ENCODE results near the gene REELD1. TPM values are rescaled to one million over a fixed set of nuclear protein-coding genes. Genes with fewer than 3 reads are reported as not detected.

The REELD1 gene
- total and polyA plus RNA-seq, 9 of the 15 experiments (the other 6 are each of a cell fraction or from before 2014, with no cell fraction given): not detected

DNA sequence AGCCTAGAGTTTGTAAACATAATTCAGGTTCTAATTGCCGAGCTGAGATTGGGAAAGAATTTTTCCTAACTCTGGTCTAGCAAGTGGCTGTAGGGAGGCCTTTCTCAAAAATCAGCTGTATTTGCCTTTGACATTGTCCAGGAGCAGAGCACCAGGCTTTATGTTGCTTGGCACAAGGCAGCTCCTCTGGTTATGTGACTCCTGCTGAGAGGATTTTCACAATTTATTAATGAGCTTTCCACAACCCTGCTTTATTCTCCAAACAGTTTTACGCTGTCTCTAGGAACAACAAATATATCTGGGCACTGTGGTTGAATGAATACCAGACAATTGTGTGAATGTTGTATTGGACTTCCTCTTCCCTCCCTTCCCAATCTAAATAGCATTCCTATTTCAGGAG, 23.9 kb upstream of the REELD1 start:
- TF ChIP-seq, protein P1, sequence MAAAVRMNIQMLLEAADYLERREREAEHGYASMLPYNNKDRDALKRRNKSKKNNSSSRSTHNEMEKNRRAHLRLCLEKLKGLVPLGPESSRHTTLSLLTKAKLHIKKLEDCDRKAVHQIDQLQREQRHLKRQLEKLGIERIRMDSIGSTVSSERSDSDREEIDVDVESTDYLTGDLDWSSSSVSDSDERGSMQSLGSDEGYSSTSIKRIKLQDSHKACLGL (CRISPR knock-in tag; IDR thresholded peaks at IDR 0.05; ENCODE audit: borderline replicate concordance, poor library complexity, severe bottlenecking): no peak
- TF ChIP-seq NCOA2 (IDR thresholded peaks at IDR 0.05; ENCODE audit: partially characterized antibody in 2 of 2) (no peak), JUND (IDR thresholded peaks at IDR 0.05; ENCODE audit: borderline replicate concordance, low read depth, low read length) (no peak), JUND (tag; IDR thresholded peaks at IDR 0.05; ENCODE audit: borderline replicate concordance, low read depth, low read length) (no peak), NCOA1 (IDR thresholded peaks at IDR 0.05; ENCODE audit: low read depth) (no peak), DNMT1 (IDR thresholded peaks at IDR 0.05) (no peak), CBFA2T2 (conservative IDR thresholded peaks at IDR 0.05) (no peak), ZNF77 (CRISPR knock-in tag; IDR thresholded peaks at IDR 0.05) (no peak), GABPA (tag; conservative IDR thresholded peaks at IDR 0.05; ENCODE audit: low read depth) (no peak), ZSCAN29 (IDR thresholded peaks at IDR 0.05) (no peak), U2AF1 (optimal IDR thresholded peaks at IDR 0.05; ENCODE audit: low read depth, low read length) (no peak), FOXK2 (conservative IDR thresholded peaks at IDR 0.05 in 1 of 2, IDR thresholded peaks at IDR 0.05 in 1 of 2; ENCODE audit: low read depth in 2 of 2) (no peak)
- TF ChIP-seq, protein P2, sequence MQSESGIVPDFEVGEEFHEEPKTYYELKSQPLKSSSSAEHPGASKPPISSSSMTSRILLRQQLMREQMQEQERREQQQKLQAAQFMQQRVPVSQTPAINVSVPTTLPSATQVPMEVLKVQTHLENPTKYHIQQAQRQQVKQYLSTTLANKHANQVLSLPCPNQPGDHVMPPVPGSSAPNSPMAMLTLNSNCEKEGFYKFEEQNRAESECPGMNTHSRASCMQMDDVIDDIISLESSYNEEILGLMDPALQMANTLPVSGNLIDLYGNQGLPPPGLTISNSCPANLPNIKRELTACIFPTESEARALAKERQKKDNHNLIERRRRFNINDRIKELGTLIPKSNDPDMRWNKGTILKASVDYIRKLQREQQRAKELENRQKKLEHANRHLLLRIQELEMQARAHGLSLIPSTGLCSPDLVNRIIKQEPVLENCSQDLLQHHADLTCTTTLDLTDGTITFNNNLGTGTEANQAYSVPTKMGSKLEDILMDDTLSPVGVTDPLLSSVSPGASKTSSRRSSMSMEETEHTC (IDR thresholded peaks at IDR 0.05): no peak
- TF ChIP-seq, protein P3, sequence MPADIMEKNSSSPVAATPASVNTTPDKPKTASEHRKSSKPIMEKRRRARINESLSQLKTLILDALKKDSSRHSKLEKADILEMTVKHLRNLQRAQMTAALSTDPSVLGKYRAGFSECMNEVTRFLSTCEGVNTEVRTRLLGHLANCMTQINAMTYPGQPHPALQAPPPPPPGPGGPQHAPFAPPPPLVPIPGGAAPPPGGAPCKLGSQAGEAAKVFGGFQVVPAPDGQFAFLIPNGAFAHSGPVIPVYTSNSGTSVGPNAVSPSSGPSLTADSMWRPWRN (IDR thresholded peaks at IDR 0.05; ENCODE audit: low read depth): no peak
- TF ChIP-seq, protein P4, sequence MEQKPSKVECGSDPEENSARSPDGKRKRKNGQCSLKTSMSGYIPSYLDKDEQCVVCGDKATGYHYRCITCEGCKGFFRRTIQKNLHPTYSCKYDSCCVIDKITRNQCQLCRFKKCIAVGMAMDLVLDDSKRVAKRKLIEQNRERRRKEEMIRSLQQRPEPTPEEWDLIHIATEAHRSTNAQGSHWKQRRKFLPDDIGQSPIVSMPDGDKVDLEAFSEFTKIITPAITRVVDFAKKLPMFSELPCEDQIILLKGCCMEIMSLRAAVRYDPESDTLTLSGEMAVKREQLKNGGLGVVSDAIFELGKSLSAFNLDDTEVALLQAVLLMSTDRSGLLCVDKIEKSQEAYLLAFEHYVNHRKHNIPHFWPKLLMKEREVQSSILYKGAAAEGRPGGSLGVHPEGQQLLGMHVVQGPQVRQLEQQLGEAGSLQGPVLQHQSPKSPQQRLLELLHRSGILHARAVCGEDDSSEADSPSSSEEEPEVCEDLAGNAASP (IDR thresholded peaks at IDR 0.05): no peak
- Histone ChIP-seq H3K4me2 (ENCODE audit: insufficient read depth, low read length) (no peak overlapping the region), H3K4me3 (no peak overlapping the region), H3K27ac (ENCODE audit: extremely low read depth, low read depth, low read length) (no peak overlapping the region), H2AFZ (ENCODE audit: low read depth, low read length) (no peak overlapping the region), H3K9me1 (ENCODE audit: control insufficient read depth, insufficient read depth, low read length) (no peaks in the 10 kb centered on the region), H3K4me1 (replicated peaks in 1 of 2; ENCODE audit: control insufficient read depth in 2 of 2, insufficient read depth in 2 of 2, low read length in 2 of 2) (no peaks in the 10 kb centered on the region), H3K9ac (ENCODE audit: insufficient read depth in 1 of 2, low read depth in 2 of 2, low read length in 2 of 2) (no peak overlapping the region), H3K9me3 (replicated peaks; ENCODE audit: control insufficient read depth, insufficient read depth, low read depth, low read length) (no peaks in the 10 kb centered on the region), H3K79me2 (ENCODE audit: control insufficient read depth, insufficient read depth, low read length) (no peaks in the 10 kb centered on the region), H4K20me1 (replicated peaks; ENCODE audit: control insufficient read depth, insufficient read depth, low read length) (no peaks in the 10 kb centered on the region), H3K36me3 (ENCODE audit: control insufficient read depth, insufficient read depth, low read length) (peaks cover 49% of the 10 kb centered on the region), H3K27me3 (ENCODE audit: control insufficient read depth in 2 of 2, insufficient read depth in 2 of 2, low read length in 2 of 2) (no peaks in the 10 kb centered on the region)
- 88% methylated on average over 2 of the region's 2 CpGs for WGBS (ENCODE audit: insufficient coverage, low coverage, missing lambda C conversion rate)
- ChIA-PET CTCF (ENCODE audit: low intra/inter-chr PET ratio) (no interaction called here), POLR2A (no interaction called here)
- intact Hi-C loops (cut with micrococcal nuclease) (no loop called here), in situ Hi-C loops (cut with MboI) (no loop called here)
- no TSS peak for BruUV-seq (replicated peaks)
- FAIRE-seq: no peak
- no peak for DNase-seq (ENCODE audit: extremely low read depth in 1 of 4, low spot score in 3 of 4)
- ATAC-seq: no peak

Measured in K562 (cell line).